Esophagus muscularis mucosa (tissue), 4 donors: Measurements from ENCODE around the gene CDK2AP2.

Source experiments
- CTCF ChIP-seq, 3 experiments: fragments of 200-600 bp in 2 of 3; fragments of 450-650 bp in 1 of 3; sonication (generic) in 2 of 3; IDR thresholded peaks; one replicate each; pipeline ENCODE4 v1.5.1; 2017 to 2019; ENCODE audit warnings: antibody characterized with exemption in 3 of 3, mild to moderate bottlenecking in 2 of 3, moderate library complexity in 1 of 3
- EP300 ChIP-seq: sonication (generic); formaldehyde crosslinking; IDR thresholded peaks from one replicate; pipeline ENCODE4 v1.6.1; 2017; ENCODE audit warnings: antibody characterized with exemption
- POLR2A ChIP-seq: fragments of 450-650 bp; IDR thresholded peaks from one replicate; pipeline ENCODE4 v1.6.1; 2017; ENCODE audit warnings: antibody characterized with exemption, moderate library complexity, mild to moderate bottlenecking, low read depth
- POLR2AphosphoS5 ChIP-seq, 2 donors: sonication (generic); formaldehyde crosslinking; IDR thresholded peaks; one replicate each; pipeline ENCODE4 v1.6.1; 2017; ENCODE audit warnings: antibody characterized with exemption in 2 of 2

- TF ChIP-seq CTCF (IDR thresholded peaks at IDR 0.05): peak in 1 of 3 experiments; percentile 7
- peak; percentile 85 to 96 for TF ChIP-seq POLR2AphosphoS5 (IDR thresholded peaks at IDR 0.05)
- TF ChIP-seq POLR2A: peak; percentile 83
- TF ChIP-seq EP300: no peak
These were observed at the start of gene CDK2AP2 for GRCh38 chr11:67507864-67508485.
